Subcutaneous adipose tissue (tissue), 4 donors: Measurements from ENCODE around the gene GHSR. TPM values are rescaled to one million over a fixed set of nuclear protein-coding genes. Genes with fewer than 3 reads are reported as not detected.

Source experiments
- total RNA-seq, 4 donors: library from RNA; depleted of rRNA; stranded (reverse); fragments of >200 nt; gene quantifications; one replicate each; pipeline ENCODE4 v1.1.0, GENCODE V29; 2016
- TF ChIP-seq, protein P1 (sequence below): fragments of 450-650 bp; IDR thresholded peaks from one replicate; pipeline ENCODE4 v1.5.1; 2016; ENCODE audit warnings: low read depth, mild to moderate bottlenecking, control low read depth, antibody characterized with exemption, moderate library complexity

The GHSR gene
- total RNA-seq, 4 donors from 2014 or later, result not detected

DNA sequence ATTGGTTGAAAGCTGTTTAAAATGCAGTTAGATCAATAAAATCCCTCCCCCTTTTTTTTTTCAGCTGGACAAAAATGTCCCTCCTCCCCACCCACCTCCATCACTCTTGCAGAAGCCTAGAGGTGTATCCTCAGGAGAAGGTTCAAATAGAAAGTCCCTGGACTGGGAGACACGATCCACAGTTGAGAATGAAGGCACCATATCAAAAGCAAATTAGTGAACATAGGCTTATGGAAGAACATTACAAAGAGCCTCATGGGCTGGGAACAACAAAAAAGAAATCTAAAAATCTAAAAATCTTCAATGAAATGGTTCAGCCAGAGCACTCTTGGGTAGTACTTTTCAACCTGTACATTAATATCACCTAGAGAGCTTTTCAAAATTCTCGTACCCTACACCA is 46.2 kb downstream of the GHSR start:
- TF ChIP-seq, protein P1, sequence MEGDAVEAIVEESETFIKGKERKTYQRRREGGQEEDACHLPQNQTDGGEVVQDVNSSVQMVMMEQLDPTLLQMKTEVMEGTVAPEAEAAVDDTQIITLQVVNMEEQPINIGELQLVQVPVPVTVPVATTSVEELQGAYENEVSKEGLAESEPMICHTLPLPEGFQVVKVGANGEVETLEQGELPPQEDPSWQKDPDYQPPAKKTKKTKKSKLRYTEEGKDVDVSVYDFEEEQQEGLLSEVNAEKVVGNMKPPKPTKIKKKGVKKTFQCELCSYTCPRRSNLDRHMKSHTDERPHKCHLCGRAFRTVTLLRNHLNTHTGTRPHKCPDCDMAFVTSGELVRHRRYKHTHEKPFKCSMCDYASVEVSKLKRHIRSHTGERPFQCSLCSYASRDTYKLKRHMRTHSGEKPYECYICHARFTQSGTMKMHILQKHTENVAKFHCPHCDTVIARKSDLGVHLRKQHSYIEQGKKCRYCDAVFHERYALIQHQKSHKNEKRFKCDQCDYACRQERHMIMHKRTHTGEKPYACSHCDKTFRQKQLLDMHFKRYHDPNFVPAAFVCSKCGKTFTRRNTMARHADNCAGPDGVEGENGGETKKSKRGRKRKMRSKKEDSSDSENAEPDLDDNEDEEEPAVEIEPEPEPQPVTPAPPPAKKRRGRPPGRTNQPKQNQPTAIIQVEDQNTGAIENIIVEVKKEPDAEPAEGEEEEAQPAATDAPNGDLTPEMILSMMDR, result no peak

- TF ChIP-seq, protein P1, result no peak
Measured at GRCh38 chr3:172398484-172398883, 49.8 kb downstream of the GHSR start.

GRCh38 chr3:172397716-172398405 is 50.4 kb downstream of the GHSR start:
- TF ChIP-seq, protein P1, result no peak

DNA sequence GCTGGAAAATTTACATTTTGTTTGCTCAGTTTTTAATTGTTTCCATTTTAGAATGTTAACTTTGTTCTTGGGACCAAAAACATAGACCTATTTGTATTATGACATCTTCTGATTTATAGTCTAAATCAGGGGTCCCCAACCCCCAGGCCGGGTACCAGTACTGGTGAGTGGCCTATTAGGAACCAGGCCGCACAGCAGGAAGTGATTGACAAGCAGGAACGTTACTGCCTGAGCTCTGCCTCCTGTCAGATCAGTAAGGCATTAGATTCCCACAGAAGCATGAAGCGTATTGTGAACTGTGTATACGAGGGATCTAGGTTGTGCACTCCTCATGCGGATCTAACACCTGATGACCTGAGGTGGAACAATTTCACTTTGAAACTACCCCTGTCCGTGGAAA is 51.9 kb downstream of the GHSR start:
- TF ChIP-seq, protein P1, result no peak

GRCh38 chr3:172394692-172395091 is 53.6 kb downstream of the GHSR start:
- TF ChIP-seq, protein P1, result no peak

Other genes starting within 250 kb of the GHSR start
- gene TNFSF10, start 75.0 kb upstream of the GHSR start, total RNA-seq, result 100 to 1,000 TPM in 1 of 4 donors, 10 to 100 TPM in 3; 25.8 to 123 (median 36.9) TPM